HG03108 (cell line): Measurements from ENCODE around the gene CEBPE.
A peak's percentile ranks its signal among the peaks of the same experiment; 100 is the strongest.

Experiments used
- ATAC-seq: cut with Tn5 transposase; IDR thresholded peaks from one replicate; pipeline ENCODE4 v1.9.1; 2021; ENCODE audit warnings: moderate library complexity; ENCODE audit not compliant: unreplicated experiment

CEBPE gene

GRCh38 chr14:23104591-23105347 lies 14.3 kb downstream of the CEBPE start, which contains the start of gene CIROP:
TSS of gene CIROP (minus strand) at chr14:23104989. CDS start at chr14:23104920, 69 bp downstream.
- ATAC-seq = no peak

DNA sequence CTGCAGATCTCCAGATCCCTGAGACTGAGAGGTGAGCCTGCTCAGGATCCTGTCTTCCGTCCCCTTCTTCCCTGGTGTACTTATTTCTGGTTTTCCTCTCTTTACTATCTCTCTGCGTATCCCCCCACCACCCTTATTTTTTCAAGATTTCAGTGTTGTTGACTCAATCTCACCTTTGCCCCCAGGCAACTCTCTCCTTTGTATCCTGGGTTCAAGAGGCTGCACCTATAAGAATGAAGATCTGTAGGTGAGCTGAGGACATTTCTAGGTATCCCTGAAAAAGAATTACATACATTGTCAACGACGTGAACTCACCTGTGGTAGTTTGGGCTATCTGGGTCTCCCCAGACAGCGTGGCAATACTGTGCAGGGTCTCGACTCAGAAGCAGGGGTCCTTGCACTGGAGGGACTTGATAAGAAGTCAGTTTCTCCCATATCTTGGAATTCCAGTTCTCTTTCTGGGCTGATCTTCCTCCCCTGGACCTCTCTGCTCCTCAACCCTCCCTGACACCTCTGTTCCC lies 14.9 kb downstream of the CEBPE start:
- no peak for ATAC-seq

DNA sequence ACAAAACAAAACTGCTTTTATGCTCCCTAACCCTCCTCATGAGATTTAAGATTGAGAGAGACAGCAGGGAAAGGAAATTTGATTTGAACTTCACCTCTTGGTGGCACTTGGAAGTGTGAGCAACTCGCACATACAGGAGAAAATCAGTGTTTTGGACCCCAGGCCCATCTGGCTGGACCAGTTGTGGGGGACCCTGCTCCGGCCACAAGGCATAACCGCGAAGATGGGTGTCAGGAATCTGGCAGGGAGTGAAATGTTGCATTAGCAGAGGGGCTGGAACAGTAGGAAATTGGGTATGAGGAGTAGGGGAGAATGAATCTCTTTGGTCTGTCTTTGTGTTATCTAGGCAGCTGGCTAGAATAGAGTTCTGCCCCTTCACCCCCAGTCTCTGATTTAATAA lies 15.5 kb downstream of the CEBPE start:
- ATAC-seq = no peak

DNA sequence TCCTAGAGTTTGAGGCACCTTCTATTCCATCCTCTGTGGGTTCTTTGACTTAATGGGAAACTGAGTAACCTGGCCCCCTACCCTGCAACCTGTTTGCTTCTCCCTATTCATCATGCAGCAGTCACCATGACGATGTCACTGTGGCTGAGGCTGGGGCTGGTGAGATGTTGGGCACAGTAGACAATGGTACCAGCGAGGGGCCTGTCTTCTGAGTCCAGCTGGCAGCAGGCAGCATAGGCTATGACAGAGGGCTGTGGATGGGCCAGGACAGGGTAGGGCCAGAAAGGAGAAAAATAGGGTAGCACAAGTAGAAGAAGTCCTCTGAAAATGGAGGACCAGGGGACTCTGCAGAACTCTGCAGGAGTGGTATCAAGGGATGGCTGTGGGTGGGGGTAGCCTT lies 16.3 kb downstream of the CEBPE start:
- no peak for ATAC-seq

DNA sequence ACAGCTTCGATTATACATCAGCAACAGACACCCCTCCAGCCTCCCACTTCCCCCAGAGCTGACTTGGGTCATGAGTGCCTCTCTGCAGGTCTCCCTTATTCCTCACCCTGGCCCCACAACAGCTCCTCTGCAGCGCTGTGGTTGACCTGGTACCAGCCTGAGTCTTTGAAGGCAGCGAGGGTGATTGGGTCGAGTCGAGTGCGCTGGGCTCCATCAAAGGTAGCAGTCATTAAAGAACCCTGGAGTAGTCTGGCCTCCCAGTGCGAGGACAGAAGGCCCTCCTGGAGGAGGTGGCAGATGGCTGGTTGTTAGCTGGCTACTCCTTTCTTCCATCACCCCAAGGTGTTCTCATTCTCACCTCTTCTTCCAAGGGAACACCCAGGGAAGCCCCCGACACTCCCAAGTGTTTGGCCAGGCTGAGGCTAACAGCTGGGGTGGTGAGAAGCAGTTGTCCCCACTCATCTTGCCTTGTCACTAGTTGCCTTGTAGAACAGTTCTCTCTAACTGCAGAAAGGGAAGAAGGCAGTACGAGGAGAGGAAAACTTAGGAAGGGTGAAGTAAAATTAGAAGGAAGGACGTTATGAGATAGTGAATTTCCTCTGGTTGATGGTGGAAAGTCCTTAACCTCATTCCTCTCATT lies 16.9 kb downstream of the CEBPE start:
- no peak for ATAC-seq

- ATAC-seq = no peak
Observed at GRCh38 chr14:23101213-23101970, 17.7 kb downstream of the CEBPE start.

GRCh38 chr14:23099212-23099861 lies 19.7 kb downstream of the CEBPE start:
- no peak for ATAC-seq

DNA sequence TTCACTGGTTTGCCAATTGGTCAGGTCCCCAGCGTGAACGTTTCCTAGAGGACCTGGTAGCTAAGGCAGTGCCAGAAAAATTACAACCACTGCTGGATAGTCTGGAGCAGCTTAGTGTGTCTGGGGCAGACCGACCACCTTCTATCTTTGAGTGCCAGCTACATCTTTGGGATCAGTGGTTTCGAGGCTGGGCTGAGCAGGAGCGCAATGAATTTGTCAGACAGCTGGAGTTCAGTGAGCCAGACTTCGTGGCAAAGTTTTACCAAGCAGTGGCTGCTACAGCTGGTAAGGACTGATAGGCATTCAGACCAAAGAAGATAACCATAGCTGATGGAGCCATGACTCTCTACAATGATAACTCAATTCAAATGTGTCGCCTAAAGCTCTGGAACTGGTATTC lies 21.3 kb downstream of the CEBPE start:
- ATAC-seq = no peak

- peak; percentile 89 for ATAC-seq
Observed at GRCh38 chr14:23095196-23096108, 23.6 kb downstream of the CEBPE start, which contains the start of gene C14orf119. TSS of gene C14orf119 (plus strand) at chr14:23095505. CDS start at chr14:23097659, 2,154 bp downstream.

GRCh38 chr14:23094666-23095195 lies 24.3 kb downstream of the CEBPE start, which contains the start of gene ACIN1:
TSS of gene ACIN1 (minus strand) at chr14:23095136. CDS start at chr14:23095112, 24 bp downstream.
- ATAC-seq = peak; percentile 24

GRCh38 chr14:23093991-23094665 lies 24.9 kb downstream of the CEBPE start:
- peak; percentile 25 for ATAC-seq

GRCh38 chr14:23093526-23093925 lies 25.5 kb downstream of the CEBPE start:
- no peak for ATAC-seq

- no peak for ATAC-seq
Observed at GRCh38 chr14:23093104-23093503, 26.0 kb downstream of the CEBPE start.

- no peak for ATAC-seq
Observed at GRCh38 chr14:23091294-23092225, 27.5 kb downstream of the CEBPE start.

- ATAC-seq = no peak
Observed at GRCh38 chr14:23090254-23090636, 28.8 kb downstream of the CEBPE start.

DNA sequence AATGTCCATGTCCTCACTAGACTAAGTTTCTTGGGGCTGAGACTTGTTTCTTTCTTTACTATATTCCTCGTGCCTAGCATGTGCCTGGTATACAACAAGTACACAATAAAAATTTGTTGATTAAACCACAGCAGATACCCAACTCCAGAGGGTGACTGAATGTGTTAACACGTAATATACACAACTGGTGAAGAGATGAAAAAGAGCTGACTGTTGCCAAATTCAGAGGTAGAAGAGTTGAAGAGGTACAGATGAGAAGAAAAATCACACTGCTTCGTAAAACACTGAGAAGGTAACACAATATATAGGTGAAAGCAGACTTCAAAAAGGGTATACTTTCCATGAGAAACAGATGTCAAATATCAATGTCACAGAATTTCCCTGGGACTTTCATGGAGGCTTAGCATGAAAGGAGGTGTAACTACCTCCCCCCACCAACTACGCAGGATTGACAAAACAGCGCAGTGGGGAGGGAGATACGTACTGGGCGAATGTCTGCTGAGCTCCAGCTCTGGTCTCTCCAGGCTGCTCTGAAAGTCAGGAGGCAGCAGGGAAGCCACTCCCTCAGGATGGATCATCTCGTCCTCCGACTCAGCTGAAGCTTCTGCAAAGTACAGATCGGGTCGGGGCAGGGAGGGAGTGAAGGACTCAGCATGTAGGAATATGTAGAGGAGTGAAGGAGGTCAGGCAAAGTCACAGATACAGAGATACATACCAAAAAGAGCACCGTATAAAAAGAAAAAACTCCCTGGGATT lies 29.4 kb downstream of the CEBPE start:
- ATAC-seq = no peak

GRCh38 chr14:23086565-23086964 lies 32.5 kb downstream of the CEBPE start:
- no peak for ATAC-seq
